Right lobe of liver (tissue), 4 donors: Measurements from ENCODE around the gene UROC1.

ENCODE experiments used
- POLR2A ChIP-seq: fragments of 450-650 bp; IDR thresholded peaks from one replicate; pipeline ENCODE4 v1.6.1; 2017; ENCODE audit warnings: antibody characterized with exemption, mild to moderate bottlenecking
- TF ChIP-seq, protein P1 (sequence below), 4 donors: fragments of 200-600 bp in 3 of 4; fragments of 450-650 bp in 1 of 4; IDR thresholded peaks; one replicate each; pipeline versions ENCODE4 v1.5.1 to v1.8.0; 2016 to 2022; ENCODE audit warnings: antibody characterized with exemption in 4 of 4, mild to moderate bottlenecking in 2 of 4
- donor health status: DM: no; HTN: no; CAD: no.
- donor health status: DM: no; HTN: no; CAD: no.
- donor health status: DM: no; HTN: yes; CAD: no.

- TF ChIP-seq, protein P1, sequence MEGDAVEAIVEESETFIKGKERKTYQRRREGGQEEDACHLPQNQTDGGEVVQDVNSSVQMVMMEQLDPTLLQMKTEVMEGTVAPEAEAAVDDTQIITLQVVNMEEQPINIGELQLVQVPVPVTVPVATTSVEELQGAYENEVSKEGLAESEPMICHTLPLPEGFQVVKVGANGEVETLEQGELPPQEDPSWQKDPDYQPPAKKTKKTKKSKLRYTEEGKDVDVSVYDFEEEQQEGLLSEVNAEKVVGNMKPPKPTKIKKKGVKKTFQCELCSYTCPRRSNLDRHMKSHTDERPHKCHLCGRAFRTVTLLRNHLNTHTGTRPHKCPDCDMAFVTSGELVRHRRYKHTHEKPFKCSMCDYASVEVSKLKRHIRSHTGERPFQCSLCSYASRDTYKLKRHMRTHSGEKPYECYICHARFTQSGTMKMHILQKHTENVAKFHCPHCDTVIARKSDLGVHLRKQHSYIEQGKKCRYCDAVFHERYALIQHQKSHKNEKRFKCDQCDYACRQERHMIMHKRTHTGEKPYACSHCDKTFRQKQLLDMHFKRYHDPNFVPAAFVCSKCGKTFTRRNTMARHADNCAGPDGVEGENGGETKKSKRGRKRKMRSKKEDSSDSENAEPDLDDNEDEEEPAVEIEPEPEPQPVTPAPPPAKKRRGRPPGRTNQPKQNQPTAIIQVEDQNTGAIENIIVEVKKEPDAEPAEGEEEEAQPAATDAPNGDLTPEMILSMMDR (IDR thresholded peaks at IDR 0.05), result no peak
- no peak for TF ChIP-seq POLR2A
These were observed 3.4 kb downstream of the UROC1 start for GRCh38 chr3:126514161-126514560.
